ENCODE results near the gene LBX1. TPM values are rescaled to one million over a fixed set of nuclear protein-coding genes. Genes with fewer than 3 reads are reported as not detected.
"Not testable (repeated sequence)": the region's sequence is repeated elsewhere in the genome, so short reads cannot be mapped to it uniquely, and the experiment has no call there.

LBX1 gene
- total RNA-seq, 1 experiment from 2014 or later, result 0.15 TPM

GRCh38 chr10:101207026-101207425 is 22.2 kb downstream of the LBX1 start:
- ChIA-PET POLR2A (no interaction called here), CTCF (interaction anchor here (0.6 to 0.7 kb wide), 2 partner anchors 65 to 363 kb away, joined by 3 read pairs; no protein-coding TSS in a partner anchor)
- DNase-seq (ENCODE audit: low read depth, low spot score) (no peak), ATAC-seq (peak; percentile 31)
- no peaks in the 10 kb centered on the region for H3K9me3 ChIP-seq (ENCODE audit: control insufficient read depth, insufficient read depth, low read depth, low read length)
- TF ChIP-seq POLR2AphosphoS5 (IDR thresholded peaks at IDR 0.05; ENCODE audit: low read depth, low read length) (no peak), SIN3A (IDR thresholded peaks at IDR 0.05; ENCODE audit: borderline replicate concordance, insufficient read depth, low read depth, low read length) (no peak), CTCF (IDR thresholded peaks at IDR 0.05) (no peak), REST (IDR thresholded peaks at IDR 0.05; ENCODE audit: insufficient read depth in 1 of 2, low read depth in 2 of 2, low read length in 1 of 2) (no peak), TCF7L2 (IDR thresholded peaks at IDR 0.05; ENCODE audit: low read depth, low read length) (no peak)
- in situ Hi-C loops (cut with HindIII; ENCODE audit: low pct_unique_long_range_greater_than_20kb, low sequenced_read_pairs), result no loop called here
- H3K4me3 ChIP-seq (ENCODE audit: low read depth in 2 of 2, low read length in 2 of 2), result no peak overlapping the region
- peaks cover 18% of the 10 kb centered on the region for H3K27me3 ChIP-seq (ENCODE audit: control insufficient read depth, insufficient read depth, low read length)
- H3K27ac ChIP-seq (ENCODE audit: low read length), result no peak overlapping the region
- intact Hi-C loops (cut with micrococcal nuclease; ENCODE audit: unreplicated experiment), result no loop called here
- H3K36me3 ChIP-seq (ENCODE audit: control insufficient read depth, insufficient read depth, low read length), result no peaks in the 10 kb centered on the region
- H3K4me1 ChIP-seq (ENCODE audit: control insufficient read depth, insufficient read depth, low read length), result no peaks in the 10 kb centered on the region
- no TSS peak for BruUV-seq (replicated peaks)

- intact Hi-C loops (cut with micrococcal nuclease; ENCODE audit: unreplicated experiment); BruUV-seq (replicated peaks); CTCF ChIA-PET; ATAC-seq; DNase-seq (ENCODE audit: low read depth, low spot score); in situ Hi-C loops (cut with HindIII; ENCODE audit: low pct_unique_long_range_greater_than_20kb, low sequenced_read_pairs); H3K27me3 ChIP-seq (ENCODE audit: control insufficient read depth, insufficient read depth, low read length); H3K36me3 ChIP-seq (ENCODE audit: control insufficient read depth, insufficient read depth, low read length); H3K27ac ChIP-seq (ENCODE audit: low read length); H3K4me3 ChIP-seq (ENCODE audit: low read depth in 2 of 2, low read length in 2 of 2); POLR2A ChIA-PET; H3K9me3 ChIP-seq (ENCODE audit: control insufficient read depth, insufficient read depth, low read depth, low read length); H3K4me1 ChIP-seq (ENCODE audit: control insufficient read depth, insufficient read depth, low read length): not testable (repeated sequence)
These were observed 26.6 kb downstream of the LBX1 start for GRCh38 chr10:101202667-101203066.

GRCh38 chr10:101198326-101198977 is 30.8 kb downstream of the LBX1 start:
- ATAC-seq; H3K9me3 ChIP-seq (ENCODE audit: control insufficient read depth, insufficient read depth, low read depth, low read length); H3K36me3 ChIP-seq (ENCODE audit: control insufficient read depth, insufficient read depth, low read length); H3K27me3 ChIP-seq (ENCODE audit: control insufficient read depth, insufficient read depth, low read length); BruUV-seq (replicated peaks); POLR2A ChIA-PET; H3K4me3 ChIP-seq (ENCODE audit: low read depth in 2 of 2, low read length in 2 of 2); H3K27ac ChIP-seq (ENCODE audit: low read length); in situ Hi-C loops (cut with HindIII; ENCODE audit: low pct_unique_long_range_greater_than_20kb, low sequenced_read_pairs); H3K4me1 ChIP-seq (ENCODE audit: control insufficient read depth, insufficient read depth, low read length); DNase-seq (ENCODE audit: low read depth, low spot score); intact Hi-C loops (cut with micrococcal nuclease; ENCODE audit: unreplicated experiment): not testable (repeated sequence)
- CTCF ChIA-PET, result interaction anchor here (0.6 to 0.7 kb wide), 2 partner anchors 100 to 246 kb away, joined by 5 read pairs; no protein-coding TSS in a partner anchor
